ENCODE results near the gene ZNG1B.
"Not testable (repeated sequence)": the region's sequence is repeated elsewhere in the genome, so short reads cannot be mapped to it uniquely, and the experiment has no call there.

Gene ZNG1B

DNA sequence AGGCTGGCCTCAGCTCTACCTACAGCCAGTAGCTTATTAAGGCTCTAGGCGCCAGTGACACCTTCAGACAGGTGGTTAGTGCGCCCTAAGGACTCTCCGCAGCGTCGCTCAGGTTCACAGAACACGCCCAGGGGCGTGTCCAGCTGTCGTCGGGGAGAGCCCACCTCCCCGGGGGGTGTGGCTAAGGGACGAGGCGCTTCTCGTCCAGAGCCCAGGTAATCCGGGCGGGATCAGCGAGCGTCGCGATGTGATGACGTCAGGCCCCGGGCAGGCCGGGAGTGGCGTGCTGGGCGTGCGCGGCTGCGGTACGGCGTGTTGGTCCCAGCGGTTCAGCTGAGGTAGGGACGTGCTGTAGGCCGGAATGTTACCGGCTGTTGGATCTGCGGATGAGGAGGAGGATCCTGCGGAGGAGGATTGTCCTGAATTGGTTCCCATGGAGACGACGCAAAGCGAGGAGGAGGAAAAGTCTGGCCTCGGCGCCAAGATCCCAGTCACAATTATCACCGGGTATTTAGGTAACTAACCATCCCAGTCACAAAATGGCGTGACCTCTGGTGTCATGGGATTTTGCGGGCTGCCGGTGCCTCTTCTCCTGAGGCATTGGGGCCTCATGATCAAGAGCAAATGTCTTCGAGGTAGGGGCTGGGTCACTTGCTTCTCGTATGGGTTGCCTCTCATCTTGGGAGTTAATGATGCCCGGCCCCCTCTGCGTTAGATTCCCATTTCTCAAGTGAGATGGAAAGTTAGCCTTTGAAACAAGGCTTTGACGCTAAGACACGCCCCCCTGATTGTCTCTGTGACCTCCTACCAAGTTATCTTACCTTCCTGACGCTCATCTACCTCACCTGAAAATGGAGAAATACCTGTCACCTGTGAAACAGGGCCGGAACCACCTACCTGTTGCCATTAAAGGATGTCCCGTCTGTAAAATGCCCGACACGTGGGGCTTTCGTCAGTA is at the start of gene ZNG1B:
Gene ZNG1B, plus strand, starts transcription at position 184 of the 958 bp plus-strand sequence. Its CDS starts 178 bp downstream, at position 362.
- H3K27me3 Mint-ChIP-seq, H3K4me1 Mint-ChIP-seq, H3K36me3 Mint-ChIP-seq, H3K9me3 Mint-ChIP-seq: not testable (repeated sequence)
- ATAC-seq (ENCODE audit: low read depth) (peak; percentile 39), DNase-seq (ENCODE audit: low spot score in 2 of 2) (peak; percentile 44 to 65)
- Mint-ChIP-seq H3K4me3 (peak within 1 kb of the TSS; percentile 85), H3K27ac (peak within 1 kb of the TSS; percentile 93)

- H3K36me3 Mint-ChIP-seq, result no peaks in the 10 kb centered on the region
- H3K27ac Mint-ChIP-seq, result peak overlapping the region; percentile 87
- peaks cover 3% of the 10 kb centered on the region for H3K27me3 Mint-ChIP-seq
- H3K9me3 Mint-ChIP-seq, result no peaks in the 10 kb centered on the region
- peak overlapping the region; percentile 68 for H3K4me3 Mint-ChIP-seq
- ATAC-seq (ENCODE audit: low read depth), result peak; percentile 88
- peak; percentile 56 to 71 for DNase-seq (ENCODE audit: low spot score in 2 of 2)
- peaks cover 12% of the 10 kb centered on the region for H3K4me1 Mint-ChIP-seq
These were observed 47.2 kb upstream of the ZNG1B start for GRCh38 chr2:113390124-113390849.

- no peak for ATAC-seq (ENCODE audit: low read depth)
- H3K27ac Mint-ChIP-seq, result peak overlapping the region; percentile 87
- H3K4me3 Mint-ChIP-seq, result peak overlapping the region; percentile 68
These were observed 46.4 kb upstream of the ZNG1B start for GRCh38 chr2:113391073-113391472.

GRCh38 chr2:113406114-113406513 is 31.4 kb upstream of the ZNG1B start:
- Mint-ChIP-seq H3K9me3 (peaks cover 3% of the 10 kb centered on the region), H3K36me3 (peaks cover 9% of the 10 kb centered on the region), H3K27ac (peak overlapping the region; percentile 87), H3K4me1 (peaks cover 35% of the 10 kb centered on the region), H3K4me3 (peak overlapping the region; percentile 91), H3K27me3 (no peaks in the 10 kb centered on the region)
- ATAC-seq (ENCODE audit: low read depth) (peak; percentile 85), DNase-seq (ENCODE audit: low spot score in 2 of 2) (peak in 1 of 2 donors; percentile 7)

More at GRCh38 chr2:113391073-113391472, 46.4 kb upstream of the ZNG1B start:
- no peak for DNase-seq (ENCODE audit: low spot score in 2 of 2)
- Mint-ChIP-seq H3K4me1 (peaks cover 12% of the 10 kb centered on the region), H3K9me3 (no peaks in the 10 kb centered on the region), H3K27me3 (peaks cover 3% of the 10 kb centered on the region), H3K36me3 (no peaks in the 10 kb centered on the region)

DNA sequence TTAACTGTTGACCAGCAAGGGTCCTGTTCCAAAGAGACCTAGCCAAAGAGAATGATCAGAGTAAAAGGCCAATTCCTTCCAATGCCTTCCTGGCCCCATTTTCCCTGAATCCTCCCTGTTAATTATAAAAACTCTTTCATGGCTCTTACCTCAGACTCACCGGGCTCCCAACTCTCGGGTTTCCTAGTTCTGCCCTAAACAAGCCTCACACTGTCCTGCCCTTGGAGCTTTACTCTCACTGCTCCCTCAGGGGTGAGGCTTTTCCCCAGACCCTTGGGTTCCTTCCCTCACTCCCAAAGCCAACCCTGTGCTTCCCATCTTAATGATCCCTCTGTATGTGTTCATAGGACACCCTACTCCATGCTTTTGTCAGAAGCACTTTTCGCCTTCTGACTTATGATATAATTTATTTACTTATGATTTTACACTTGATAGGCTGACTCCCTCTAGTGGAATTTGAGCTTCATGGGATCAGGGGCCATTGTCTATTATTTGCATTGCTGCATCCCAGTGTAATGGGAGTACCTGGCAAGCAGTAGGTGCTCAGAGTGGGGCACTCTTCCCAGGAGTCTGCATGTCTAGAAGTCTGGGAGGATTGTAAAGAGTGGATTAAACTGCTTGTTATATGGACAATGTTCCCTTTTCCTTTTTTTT is 29.9 kb upstream of the ZNG1B start:
- Mint-ChIP-seq H3K27ac (peak overlapping the region; percentile 20), H3K9me3 (peaks cover 3% of the 10 kb centered on the region), H3K27me3 (no peaks in the 10 kb centered on the region), H3K4me1 (peaks cover 35% of the 10 kb centered on the region), H3K4me3 (peak overlapping the region; percentile 91), H3K36me3 (peaks cover 9% of the 10 kb centered on the region)
- no peak for DNase-seq (ENCODE audit: low spot score in 2 of 2)
- ATAC-seq (ENCODE audit: low read depth), result no peak

- H3K4me1 Mint-ChIP-seq, result peaks cover 16% of the 10 kb centered on the region
- not testable (repeated sequence) for H3K27me3 Mint-ChIP-seq; ATAC-seq (ENCODE audit: low read depth); H3K36me3 Mint-ChIP-seq; H3K4me3 Mint-ChIP-seq; DNase-seq (ENCODE audit: low spot score in 2 of 2); H3K9me3 Mint-ChIP-seq; H3K27ac Mint-ChIP-seq
These were observed 25.7 kb upstream of the ZNG1B start for GRCh38 chr2:113411725-113412352.

GRCh38 chr2:113412774-113413173 is 24.7 kb upstream of the ZNG1B start:
- ATAC-seq (ENCODE audit: low read depth); H3K4me1 Mint-ChIP-seq; H3K4me3 Mint-ChIP-seq; H3K36me3 Mint-ChIP-seq; H3K27me3 Mint-ChIP-seq; DNase-seq (ENCODE audit: low spot score in 2 of 2); H3K9me3 Mint-ChIP-seq; H3K27ac Mint-ChIP-seq: not testable (repeated sequence)

DNA sequence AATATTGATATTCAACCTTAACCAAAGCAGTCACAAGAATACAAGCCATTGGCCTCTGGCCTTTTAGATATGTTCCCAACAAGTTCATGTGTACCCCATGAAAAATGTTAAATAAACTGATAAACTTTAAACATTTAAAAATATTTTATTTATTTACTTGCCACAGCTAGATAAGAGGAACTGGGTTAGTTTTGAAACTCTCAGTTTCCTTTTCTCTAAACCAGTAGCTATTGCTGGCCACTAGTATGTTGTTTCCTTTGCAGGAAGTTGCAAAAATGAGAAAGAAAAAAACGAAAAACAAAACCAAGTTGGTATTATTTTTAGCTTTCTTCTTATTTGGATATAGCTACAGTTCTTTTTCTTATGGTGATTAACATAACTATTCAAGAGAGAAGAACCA is 5.7 kb upstream of the ZNG1B start:
- H3K27me3 Mint-ChIP-seq; H3K9me3 Mint-ChIP-seq; H3K36me3 Mint-ChIP-seq; H3K4me1 Mint-ChIP-seq; H3K27ac Mint-ChIP-seq; ATAC-seq (ENCODE audit: low read depth); H3K4me3 Mint-ChIP-seq: not testable (repeated sequence)
- peak in 1 of 2 donors; percentile 11 for DNase-seq (ENCODE audit: low spot score in 2 of 2)

GRCh38 chr2:113433468-113433867 is 4.0 kb upstream of the ZNG1B start:
- H3K27ac Mint-ChIP-seq; H3K9me3 Mint-ChIP-seq; ATAC-seq (ENCODE audit: low read depth); H3K4me3 Mint-ChIP-seq; H3K4me1 Mint-ChIP-seq; H3K27me3 Mint-ChIP-seq; DNase-seq (ENCODE audit: low spot score in 2 of 2); H3K36me3 Mint-ChIP-seq: not testable (repeated sequence)

- not testable (repeated sequence) for DNase-seq (ENCODE audit: low spot score in 2 of 2); H3K4me1 Mint-ChIP-seq; H3K4me3 Mint-ChIP-seq; H3K9me3 Mint-ChIP-seq; H3K27ac Mint-ChIP-seq; H3K36me3 Mint-ChIP-seq; H3K27me3 Mint-ChIP-seq; ATAC-seq (ENCODE audit: low read depth)
These were observed 28.3 kb downstream of the ZNG1B start for GRCh38 chr2:113465770-113466169.

- ATAC-seq (ENCODE audit: low read depth); H3K27me3 Mint-ChIP-seq; H3K4me3 Mint-ChIP-seq; H3K9me3 Mint-ChIP-seq; H3K4me1 Mint-ChIP-seq; DNase-seq (ENCODE audit: low spot score in 2 of 2); H3K27ac Mint-ChIP-seq: not testable (repeated sequence)
- H3K36me3 Mint-ChIP-seq, result peaks cover 10% of the 10 kb centered on the region
These were observed 39.3 kb downstream of the ZNG1B start for GRCh38 chr2:113476688-113477368.

DNA sequence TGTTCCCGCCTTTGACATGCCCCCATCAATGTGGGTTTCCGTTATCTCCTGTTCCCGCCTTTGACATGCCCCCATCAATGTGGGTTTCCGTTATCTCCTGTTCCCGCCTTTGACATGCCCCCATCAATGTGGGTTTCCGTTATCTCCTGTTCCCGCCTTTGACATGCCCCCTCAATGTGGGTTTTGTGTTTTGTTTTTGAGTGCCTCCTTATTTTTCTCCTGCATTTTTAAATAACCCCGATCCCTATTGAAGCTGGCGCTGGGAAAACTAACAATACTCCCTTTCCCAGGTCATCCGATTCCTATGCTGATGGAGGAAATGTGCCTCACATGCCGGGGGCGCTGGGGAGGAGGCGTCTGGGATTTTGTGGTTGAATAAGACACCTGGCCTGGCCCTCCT is 59.0 kb downstream of the ZNG1B start:
- not testable (repeated sequence) for H3K4me1 Mint-ChIP-seq; H3K36me3 Mint-ChIP-seq; ATAC-seq (ENCODE audit: low read depth); H3K27ac Mint-ChIP-seq; H3K4me3 Mint-ChIP-seq; H3K9me3 Mint-ChIP-seq; H3K27me3 Mint-ChIP-seq; DNase-seq (ENCODE audit: low spot score in 2 of 2)

- DNase-seq (ENCODE audit: low spot score in 2 of 2); H3K27me3 Mint-ChIP-seq; H3K36me3 Mint-ChIP-seq; H3K4me1 Mint-ChIP-seq; ATAC-seq (ENCODE audit: low read depth); H3K27ac Mint-ChIP-seq; H3K9me3 Mint-ChIP-seq: not testable (repeated sequence)
- peak within 1 kb of the TSS; percentile 37 for H3K4me3 Mint-ChIP-seq
These were observed 60.9 kb downstream of the ZNG1B start, which contains the start of gene FOXD4L1 for GRCh38 chr2:113498365-113498764. Gene FOXD4L1, plus strand, starts transcription at chr2:113498665. Its CDS starts 592 bp downstream, at chr2:113499257.
